ENCODE data around the gene CAPN1.
A peak's percentile ranks its signal among the peaks of the same experiment; 100 is the strongest.
"Not testable (repeated sequence)": the region's sequence is repeated elsewhere in the genome, so short reads cannot be mapped to it uniquely, and the experiment has no call there.

CAPN1 gene

GRCh38 chr11:65218446-65218845 is 36.7 kb downstream of the CAPN1 start:
- DNase-seq (ENCODE audit: low spot score): no peak

GRCh38 chr11:65219930-65220213 is 38.1 kb downstream of the CAPN1 start:
- no peak for DNase-seq (ENCODE audit: low spot score)

DNA sequence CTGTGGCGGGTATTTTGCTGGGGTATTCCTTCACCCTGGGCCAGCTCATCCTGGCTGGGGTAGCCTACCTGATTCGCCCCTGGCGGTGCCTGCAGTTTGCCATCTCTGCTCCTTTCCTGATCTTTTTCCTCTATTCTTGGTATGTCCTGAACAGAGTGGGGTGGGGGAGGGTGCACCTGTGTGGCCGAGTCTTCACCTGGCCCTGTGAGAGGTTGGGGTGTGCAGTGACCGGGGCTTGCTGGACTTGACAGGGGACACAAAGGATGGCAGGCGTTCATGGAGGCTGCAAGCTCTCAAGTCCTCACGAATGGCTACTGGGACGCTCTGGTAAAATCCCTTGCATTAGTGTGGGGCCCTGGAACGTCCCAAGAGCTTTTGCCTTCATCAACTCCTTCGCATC is 39.3 kb downstream of the CAPN1 start:
- DNase-seq (ENCODE audit: low spot score): no peak

DNA sequence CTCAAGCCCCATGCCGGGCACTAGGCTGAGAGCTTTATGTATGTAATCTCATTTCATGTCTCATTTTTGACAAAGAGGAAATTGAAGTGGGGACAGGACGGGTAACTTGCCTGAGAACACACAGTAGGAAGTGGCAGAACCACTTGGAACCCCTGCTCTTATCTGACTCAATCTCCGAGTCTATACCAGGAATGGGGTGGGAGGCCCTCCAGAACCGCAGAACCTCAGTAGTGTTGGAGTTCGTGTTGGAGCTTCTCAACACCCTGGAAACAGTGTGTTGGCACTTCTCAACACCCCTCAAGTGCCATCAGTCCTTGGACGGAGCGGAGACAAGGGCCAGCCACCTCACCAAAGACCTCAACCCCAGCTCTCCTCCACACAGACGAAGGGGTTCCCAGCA is 41.3 kb downstream of the CAPN1 start:
- DNase-seq (ENCODE audit: low spot score): no peak

DNA sequence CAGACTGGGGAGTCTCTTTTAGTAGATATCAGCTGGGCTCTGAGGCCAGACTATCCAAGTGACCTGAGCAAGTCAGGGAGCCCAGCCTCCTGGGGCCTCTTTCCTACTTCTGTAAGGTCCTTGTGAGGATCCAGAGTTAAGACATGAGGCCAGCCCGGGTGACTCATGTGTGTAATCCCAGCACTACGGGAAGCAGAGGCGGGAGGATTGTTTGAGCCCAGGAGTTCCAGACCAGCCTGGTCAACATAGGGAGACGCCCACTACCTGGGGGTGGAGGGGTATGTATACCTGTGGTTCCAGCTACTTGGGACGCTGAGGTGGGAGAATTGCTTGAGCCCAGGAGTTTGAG is 43.2 kb downstream of the CAPN1 start:
- DNase-seq (ENCODE audit: low spot score): peak; percentile 37

GRCh38 chr11:65225279-65226102 is 43.8 kb downstream of the CAPN1 start:
- DNase-seq (ENCODE audit: low spot score): peak; percentile 80

- no peak for DNase-seq (ENCODE audit: low spot score)
Measured at GRCh38 chr11:65226103-65226442, 44.3 kb downstream of the CAPN1 start.

- no peak for DNase-seq (ENCODE audit: low spot score)
Measured at GRCh38 chr11:65227879-65228278, 46.2 kb downstream of the CAPN1 start.

GRCh38 chr11:65236194-65237059 is 54.7 kb downstream of the CAPN1 start:
- no peak for DNase-seq (ENCODE audit: low spot score)

- not testable (repeated sequence) for DNase-seq (ENCODE audit: low spot score)
Measured at GRCh38 chr11:65238302-65238701, 56.6 kb downstream of the CAPN1 start.

- no peak for DNase-seq (ENCODE audit: low spot score)
Measured at GRCh38 chr11:65241134-65241533, 59.4 kb downstream of the CAPN1 start.

DNA sequence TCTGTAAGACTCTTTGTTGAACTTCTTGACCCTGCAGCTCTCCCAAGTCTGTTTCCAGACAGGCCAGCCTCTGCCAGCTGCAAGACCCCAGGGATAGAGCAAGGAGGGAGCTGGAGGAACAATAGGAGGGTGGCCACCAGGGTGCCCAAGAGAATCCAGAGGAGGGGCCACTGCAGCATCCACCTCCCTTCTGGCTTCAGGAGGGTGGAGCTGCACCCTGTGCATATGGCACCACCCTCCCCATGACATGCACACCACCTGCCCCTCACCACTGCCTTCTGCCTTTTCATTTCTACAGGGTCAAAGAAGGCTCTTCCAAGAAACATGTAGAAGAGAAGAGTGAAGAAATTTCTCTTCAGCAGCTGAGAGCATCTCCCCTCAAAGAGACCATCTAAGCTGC is 60.0 kb downstream of the CAPN1 start:
- DNase-seq (ENCODE audit: low spot score): no peak

DNA sequence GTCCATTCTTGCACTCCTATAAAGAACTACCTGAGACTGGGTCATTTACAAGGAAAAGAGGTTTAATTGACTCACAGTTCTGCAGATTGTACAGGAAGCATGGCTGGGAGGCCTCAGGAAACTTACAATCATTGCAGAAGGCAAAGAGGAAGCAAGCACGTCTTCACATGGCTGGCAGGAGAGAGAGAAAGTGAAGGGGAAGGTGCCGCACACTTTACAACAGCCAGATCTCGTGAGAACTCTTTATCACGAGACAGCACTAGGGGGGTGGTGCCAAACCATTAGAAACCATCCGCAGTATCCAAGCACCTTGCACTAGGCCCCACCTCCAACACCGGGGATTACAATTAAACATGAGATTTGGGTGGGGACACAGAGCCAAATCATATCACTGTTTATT is 60.7 kb downstream of the CAPN1 start:
- DNase-seq (ENCODE audit: low spot score): no peak

GRCh38 chr11:65243797-65244196 is 62.1 kb downstream of the CAPN1 start:
- DNase-seq (ENCODE audit: low spot score): peak; percentile 53

DNA sequence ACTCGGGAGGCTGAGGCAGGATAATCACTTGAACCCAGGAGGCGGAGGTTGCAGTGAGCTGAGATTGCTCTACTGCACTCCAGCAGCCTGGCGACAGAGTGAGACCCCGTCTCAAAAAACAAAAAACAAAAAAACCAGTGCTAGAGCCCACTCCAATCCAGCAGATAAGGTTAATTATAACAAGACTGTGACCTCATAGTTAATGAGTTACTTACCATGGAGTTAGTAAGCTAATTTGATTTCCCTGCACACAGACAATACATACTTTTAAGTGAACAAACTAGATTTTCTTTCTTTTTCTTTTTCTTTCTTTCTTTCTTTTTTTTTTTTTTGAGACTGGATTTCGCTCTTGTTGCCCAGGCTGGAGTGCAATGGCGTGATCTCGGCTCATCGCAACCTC is 63.3 kb downstream of the CAPN1 start:
- not testable (repeated sequence) for DNase-seq (ENCODE audit: low spot score)

DNA sequence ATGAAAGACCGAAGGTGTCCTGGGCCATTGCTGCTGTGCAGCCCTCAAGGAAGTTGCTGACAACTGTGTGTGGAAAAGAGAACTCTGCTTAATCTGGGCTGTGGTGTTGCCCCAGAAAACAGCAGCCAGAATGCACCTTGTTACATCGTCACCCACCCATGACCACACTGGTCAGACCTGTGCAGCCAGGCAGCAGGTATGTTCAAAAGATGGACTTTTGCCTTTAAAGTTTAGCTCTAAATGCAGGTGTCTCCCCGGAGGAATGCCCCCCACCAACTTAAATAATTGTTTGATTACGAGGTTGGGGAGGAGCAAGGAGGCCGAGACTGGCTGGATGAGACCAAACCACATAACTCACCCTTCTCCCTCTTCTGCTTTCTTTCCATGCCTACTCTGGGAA is 64.8 kb downstream of the CAPN1 start:
- no peak for DNase-seq (ENCODE audit: low spot score)

DNA sequence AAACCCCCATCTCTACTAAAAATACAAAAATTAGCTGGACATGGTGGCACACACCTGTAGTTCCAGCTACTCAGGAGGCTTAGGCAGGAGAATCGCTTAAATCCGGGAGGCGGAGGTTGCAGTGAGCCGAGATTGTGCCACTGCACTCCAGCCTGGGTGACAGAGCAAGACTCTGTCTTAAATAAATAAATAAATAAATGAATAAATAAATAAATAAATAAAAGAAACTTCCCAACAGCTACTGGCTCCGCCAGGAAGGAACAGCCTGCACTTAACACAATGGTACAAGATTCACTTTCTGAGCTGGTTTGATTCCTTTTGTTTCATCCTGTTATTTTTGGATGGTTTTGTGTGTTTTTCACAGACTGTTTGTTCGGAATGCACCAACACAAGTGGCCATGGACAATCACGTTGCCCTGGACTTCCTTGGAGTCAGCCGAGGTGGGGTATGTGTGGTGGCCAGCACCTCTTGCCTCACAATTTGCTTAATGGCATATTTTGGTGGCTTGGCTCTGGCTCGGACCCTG is 66.5 kb downstream of the CAPN1 start:
- DNase-seq (ENCODE audit: low spot score): not testable (repeated sequence)

DNA sequence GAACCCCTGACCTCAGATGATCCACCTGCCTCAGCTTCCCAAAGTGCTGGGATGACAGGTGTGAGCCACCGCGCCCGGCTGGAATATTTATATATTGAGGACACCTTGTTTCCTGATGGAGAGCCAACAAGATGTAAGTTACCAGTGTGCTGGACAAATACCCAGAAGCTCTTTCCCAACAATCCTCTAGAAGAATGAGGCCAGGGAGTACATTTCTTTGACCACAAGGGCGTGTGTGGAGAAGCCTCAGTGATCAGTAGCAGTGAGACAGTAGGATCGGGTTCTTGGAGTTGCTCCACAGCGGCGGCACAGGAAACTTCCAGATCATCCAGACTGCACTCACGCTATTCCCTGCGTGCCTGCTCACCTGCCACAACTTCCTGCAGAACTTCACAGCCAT is 69.7 kb downstream of the CAPN1 start:
- no peak for DNase-seq (ENCODE audit: low spot score)

DNA sequence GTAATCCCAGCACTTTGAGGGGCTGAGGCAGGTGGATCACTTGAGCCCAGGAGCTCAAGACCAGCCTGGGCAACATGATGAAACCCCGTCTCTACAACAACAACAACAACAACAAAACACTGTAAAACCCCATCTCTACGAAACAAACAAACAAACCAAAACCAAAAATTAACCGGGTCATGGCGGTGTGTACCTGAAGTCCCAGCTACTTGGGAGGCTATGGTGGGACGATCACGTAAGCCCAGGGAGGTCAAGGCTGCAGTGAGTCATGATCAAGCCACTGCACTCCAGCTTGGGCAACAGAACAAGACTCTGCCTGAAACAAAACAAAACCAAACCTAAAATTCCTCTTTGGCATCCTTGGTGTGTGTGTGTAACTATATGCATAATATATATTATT is 73.0 kb downstream of the CAPN1 start:
- no peak for DNase-seq (ENCODE audit: low spot score)

- DNase-seq (ENCODE audit: low spot score): no peak
Measured at GRCh38 chr11:65258988-65259387, 77.3 kb downstream of the CAPN1 start.

DNA sequence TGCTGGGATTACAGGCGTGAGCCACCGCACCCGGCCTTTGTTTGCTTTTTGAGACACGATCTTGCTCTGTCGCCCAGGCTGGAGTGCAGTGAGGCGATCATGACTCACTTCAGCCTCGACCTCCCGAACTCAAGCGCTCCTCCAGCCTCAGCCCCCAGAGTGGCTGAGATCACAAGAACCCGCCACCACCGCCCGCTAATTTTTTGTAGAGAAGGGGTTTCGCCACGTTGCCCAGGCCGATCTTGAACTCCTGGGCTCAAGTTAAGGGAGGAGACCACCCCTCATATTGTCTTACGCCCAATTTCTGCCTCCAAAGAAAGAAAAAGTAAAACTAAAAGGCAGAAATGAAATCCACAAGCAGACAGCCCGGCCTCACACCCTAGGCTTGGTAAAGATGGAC is 78.6 kb downstream of the CAPN1 start:
- no peak for DNase-seq (ENCODE audit: low spot score)

DNA sequence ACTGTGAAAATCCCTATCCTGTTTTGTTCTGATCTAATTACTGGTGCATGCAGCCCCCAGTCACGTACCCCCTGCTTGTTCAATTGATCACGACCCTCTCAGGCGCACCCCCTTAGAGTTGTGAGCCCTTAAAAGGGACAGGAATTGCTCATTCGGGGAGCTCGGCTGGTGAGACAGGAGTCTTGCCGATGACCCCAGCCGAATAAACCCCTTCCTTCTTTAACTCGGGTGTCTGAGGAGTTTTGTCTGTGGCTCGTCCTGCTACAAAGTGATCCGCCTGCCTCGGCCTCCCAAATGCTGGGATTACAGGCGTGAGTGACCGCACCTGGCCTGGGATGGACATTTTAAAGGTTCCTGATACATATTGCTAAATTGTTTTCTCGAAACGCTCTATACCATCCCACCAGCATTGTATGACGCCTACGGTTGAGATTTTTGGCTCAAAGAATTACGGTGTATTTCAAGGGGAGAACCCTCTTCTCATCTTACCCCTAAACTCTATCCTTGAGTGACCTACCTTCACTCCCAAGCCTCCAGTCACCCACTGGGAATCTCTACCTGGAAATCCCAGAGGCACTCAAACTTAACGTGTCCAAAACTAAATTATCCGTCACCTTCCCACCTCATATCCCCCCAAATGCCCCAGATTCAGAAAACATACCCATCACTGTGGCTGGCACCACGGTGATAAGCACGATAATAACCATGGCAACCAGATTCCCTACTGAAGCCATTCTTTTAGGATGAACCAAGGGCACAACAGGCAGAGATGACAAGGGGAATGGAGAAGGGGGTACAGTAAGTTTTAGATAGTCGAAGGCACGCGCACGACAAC is 79.2 kb downstream of the CAPN1 start:
- DNase-seq (ENCODE audit: low spot score): no peak
